H7 (cell line): ENCODE results near the gene SLC47A2. TPM values are rescaled to one million over a fixed set of nuclear protein-coding genes. Genes with fewer than 3 reads are reported as not detected.
"Not testable (repeated sequence)": the region's sequence is repeated elsewhere in the genome, so short reads cannot be mapped to it uniquely, and the experiment has no call there.

Experiments used
- DNase-seq: peaks from one replicate; pipeline ENCODE4 v3.0.0; 2012
- H3K27me3 ChIP-seq: 2 replicates; pipeline ENCODE4 v1.6.0; 2011; ENCODE audit warnings: mild to moderate bottlenecking, low read length; ENCODE audit not compliant: control insufficient read depth, insufficient read depth
- H3K36me3 ChIP-seq: replicated peaks from 2 replicates; pipeline ENCODE4 v1.5.1; 2011; ENCODE audit warnings: low read length; ENCODE audit not compliant: control insufficient read depth, insufficient read depth
- H3K4me3 ChIP-seq: 2 replicates; pipeline ENCODE4 v1.5.1; 2011; ENCODE audit warnings: low read depth, mild to moderate bottlenecking, control low read depth, low read length, moderate library complexity; ENCODE audit not compliant: insufficient read depth
- total RNA-seq: library from RNA; depleted of rRNA; stranded (reverse); fragments of >200 nt; shearing (Covaris generic); gene quantifications from 2 replicates; pipeline ENCODE4 v1.2.3, GENCODE V29; 2014; rRNA removed

SLC47A2 gene, protein sequence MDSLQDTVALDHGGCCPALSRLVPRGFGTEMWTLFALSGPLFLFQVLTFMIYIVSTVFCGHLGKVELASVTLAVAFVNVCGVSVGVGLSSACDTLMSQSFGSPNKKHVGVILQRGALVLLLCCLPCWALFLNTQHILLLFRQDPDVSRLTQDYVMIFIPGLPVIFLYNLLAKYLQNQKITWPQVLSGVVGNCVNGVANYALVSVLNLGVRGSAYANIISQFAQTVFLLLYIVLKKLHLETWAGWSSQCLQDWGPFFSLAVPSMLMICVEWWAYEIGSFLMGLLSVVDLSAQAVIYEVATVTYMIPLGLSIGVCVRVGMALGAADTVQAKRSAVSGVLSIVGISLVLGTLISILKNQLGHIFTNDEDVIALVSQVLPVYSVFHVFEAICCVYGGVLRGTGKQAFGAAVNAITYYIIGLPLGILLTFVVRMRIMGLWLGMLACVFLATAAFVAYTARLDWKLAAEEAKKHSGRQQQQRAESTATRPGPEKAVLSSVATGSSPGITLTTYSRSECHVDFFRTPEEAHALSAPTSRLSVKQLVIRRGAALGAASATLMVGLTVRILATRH
- not detected in 2 replicates for total RNA-seq

DNA sequence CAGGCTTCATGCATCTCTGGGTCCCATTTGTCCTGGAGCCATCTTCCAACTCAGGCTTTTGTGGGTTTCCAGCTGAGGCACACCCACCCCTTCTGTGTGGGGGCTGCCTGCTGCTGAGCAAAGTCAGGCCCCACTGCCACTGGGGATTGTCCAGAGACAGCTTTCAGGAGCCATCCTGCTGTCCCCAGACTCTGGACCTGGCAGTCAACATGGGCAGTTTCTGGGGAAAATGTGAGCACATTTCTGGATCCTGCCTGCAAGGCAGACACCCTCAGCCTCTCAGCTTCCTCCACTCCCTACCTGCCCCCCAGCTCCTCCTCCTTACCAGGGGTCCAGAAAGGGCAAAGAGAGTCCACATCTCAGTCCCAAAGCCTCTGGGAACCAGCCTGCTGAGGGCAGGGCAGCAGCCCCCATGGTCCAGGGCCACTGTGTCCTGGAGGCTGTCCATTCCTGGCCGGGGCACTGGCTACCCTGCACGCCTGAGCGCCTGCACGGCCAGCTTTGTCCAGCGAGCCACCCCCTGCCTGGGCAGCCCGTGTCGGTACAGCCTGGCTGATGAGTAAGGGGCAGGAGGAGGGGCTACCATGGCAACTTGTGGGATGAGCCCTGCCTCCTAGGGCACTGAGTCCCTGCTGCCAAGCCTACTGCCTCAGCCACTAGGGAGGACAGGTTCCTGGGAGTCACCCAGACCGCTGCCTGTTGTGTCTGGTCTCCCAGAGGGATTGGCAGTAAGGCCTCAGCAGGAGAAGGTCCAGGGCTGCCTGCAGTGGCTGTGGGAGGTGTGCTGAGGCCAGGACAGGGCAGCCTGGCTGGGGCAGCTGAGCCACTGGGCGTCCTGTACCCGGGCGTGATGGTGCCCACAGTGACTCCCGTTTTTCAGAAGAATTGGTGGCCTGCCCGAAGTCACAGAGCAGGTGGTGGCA lies at the start of gene SLC47A2:
SLC47A2 (minus strand) TSS at position 477 of the 923 bp plus-strand sequence; CDS start at position 448, 29 bp downstream.
- Histone ChIP-seq H3K36me3 (no peaks in the 10 kb centered on the region), H3K4me3 (no peak within 1 kb of the TSS), H3K27me3 (no peaks in the 10 kb centered on the region)
- DNase-seq, result peak; percentile 66

DNA sequence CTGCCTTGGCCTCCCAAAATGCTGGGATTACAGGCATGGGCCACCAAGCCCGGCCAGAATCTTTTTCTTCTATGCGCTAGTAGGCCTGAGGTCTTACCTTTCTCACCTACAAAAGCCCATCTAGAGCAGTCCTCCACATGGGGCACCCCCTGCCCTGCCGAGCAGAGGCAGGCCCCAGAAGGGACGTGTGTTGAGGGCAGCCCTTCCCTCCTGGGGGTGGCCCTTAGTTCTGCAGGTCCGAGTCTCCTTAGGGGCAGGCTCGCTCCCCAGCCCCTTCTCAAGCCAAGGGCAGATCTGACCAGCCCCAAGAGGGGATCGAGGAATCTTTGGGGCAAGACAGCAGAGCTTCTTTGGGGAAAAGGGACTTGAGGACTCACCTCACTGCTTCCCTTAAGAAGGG lies 49.6 kb upstream of the SLC47A2 start:
- Histone ChIP-seq H3K27me3 (no peaks in the 10 kb centered on the region), H3K4me3 (no peak overlapping the region), H3K36me3 (no peaks in the 10 kb centered on the region)
- no peak for DNase-seq

DNA sequence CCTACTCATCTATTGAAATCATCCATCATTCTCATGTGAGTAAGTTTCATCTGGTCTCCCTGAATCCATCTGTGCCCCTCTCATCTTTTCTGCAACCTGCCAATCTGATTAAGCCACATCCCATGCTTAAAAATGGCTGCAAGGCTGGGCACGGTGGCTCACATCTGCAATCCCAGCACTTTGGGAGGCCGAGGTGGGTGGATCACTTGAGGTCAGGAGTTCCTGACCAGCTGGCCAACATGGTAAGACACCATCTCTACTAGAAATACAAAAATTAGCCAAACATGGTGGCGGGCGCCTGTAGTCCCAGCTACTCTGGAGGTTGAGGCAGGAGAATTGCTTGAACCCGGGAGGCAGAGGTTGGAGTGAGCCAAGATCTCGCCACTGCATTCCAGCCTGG lies 47.6 kb upstream of the SLC47A2 start:
- not testable (repeated sequence) for DNase-seq, H3K27me3 ChIP-seq, H3K36me3 ChIP-seq, H3K4me3 ChIP-seq

DNA sequence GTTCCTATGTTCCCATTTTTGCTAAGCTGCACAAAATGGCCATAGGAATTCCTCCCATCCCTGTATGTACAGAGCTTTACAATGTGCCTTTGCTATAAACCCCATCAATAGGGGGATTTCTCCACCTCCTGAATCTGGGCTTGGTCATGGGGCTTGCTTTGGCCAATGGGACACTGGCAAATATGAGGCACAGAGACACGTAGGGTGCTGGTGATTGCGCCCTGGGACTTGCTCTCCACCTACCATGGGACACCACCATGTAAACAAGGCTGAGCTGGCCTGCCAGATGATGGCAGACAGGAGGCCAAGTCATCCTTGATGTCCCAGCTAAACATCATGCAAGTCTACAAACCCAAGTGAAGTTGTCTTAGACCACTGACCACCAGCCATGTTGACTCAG lies 47.0 kb upstream of the SLC47A2 start:
- H3K36me3 ChIP-seq, result no peaks in the 10 kb centered on the region
- no peak overlapping the region for H3K4me3 ChIP-seq
- no peak for DNase-seq
- no peaks in the 10 kb centered on the region for H3K27me3 ChIP-seq

DNA sequence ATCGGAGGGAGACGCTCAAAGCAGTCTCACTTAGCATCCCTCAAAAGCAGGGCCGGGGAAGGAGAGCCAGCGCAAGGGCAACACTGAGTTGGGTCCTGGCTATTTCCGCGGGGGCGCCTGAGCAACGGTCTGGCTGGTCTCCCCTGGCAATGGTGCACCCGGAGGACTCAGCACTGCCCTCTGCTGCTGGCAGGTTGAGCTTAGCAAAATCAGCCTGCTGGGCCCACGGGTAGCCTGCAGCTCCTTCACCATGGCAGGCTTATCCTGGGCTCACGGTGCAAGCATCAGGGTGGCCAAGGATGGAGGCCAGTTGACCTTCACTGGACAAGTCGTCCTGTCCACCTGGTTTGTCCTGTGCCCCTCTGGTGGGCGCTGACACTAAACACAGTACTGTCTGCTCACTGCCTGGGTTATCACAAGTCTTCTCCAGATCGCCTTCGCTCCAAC lies 46.2 kb upstream of the SLC47A2 start:
- peak; percentile 93 for DNase-seq
- Histone ChIP-seq H3K4me3 (no peak overlapping the region), H3K36me3 (no peaks in the 10 kb centered on the region), H3K27me3 (no peaks in the 10 kb centered on the region)

DNA sequence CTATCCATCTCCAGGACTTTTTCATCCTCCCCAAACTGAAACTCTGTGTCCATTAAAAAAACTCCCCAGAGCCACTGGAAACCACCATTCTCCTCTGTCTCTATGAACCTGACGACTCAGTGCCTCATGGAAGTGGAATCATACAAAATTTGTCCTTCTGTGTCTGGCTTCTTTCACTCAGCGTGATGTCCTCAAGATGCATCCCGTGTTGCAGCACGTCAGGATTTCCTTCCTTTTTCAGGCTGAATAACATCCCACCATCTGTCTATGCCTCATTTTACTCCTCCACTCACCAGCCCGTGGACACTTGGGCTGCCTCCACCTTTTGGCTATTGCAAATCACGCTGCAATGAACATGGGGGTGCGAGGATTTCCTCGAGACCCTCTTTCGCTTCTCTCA lies 44.4 kb upstream of the SLC47A2 start:
- H3K27me3 ChIP-seq, result no peaks in the 10 kb centered on the region
- no peak for DNase-seq
- H3K4me3 ChIP-seq, result no peak overlapping the region
- H3K36me3 ChIP-seq, result no peaks in the 10 kb centered on the region

DNA sequence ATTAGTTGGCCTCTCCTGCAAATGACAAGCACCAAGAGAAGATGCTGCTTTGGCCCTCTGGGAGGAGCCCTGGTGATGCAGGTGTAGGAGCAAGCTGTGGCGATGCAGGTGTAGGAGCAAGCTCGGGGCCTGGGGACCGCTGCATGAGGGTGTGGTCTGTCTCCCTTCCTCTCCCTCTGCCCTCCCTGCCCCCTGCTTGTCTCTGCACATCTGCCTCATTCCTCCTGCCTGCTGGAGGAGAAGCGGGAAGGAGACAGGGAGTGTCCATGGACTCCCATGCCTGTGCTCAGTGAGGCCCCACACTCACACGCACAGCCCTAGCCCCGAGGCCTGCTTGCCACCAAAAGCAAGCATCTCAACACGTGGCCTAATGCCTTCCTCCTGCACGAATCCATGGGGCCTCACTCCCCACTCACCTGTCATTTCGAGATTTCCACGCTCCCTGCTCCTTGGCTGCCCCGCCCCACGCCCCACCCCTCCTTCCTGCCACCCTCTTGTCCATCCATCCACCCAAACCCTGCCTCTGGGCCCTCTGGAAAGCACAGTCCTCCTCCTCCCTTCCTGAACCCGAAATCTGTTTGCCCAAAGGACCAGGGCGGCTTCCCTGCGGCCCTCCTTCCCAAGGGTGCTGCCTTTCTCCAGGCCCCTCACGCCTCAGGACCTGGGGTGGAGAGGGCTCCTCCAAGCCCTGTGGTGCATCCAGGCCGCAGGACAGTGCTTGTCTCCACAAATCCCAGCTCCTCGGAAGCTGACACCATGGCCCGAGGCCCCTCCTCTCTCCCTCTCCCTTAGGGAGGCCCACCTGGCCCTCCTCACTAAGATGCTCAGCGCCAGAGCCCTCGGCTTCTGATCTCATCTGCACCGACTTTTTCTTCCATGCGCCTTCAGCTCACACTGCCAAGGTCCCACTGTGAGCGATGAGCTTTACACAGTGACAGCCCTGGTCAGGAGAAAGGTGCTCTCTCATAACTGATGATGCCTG lies 43.5 kb upstream of the SLC47A2 start:
- DNase-seq, result peak; percentile 64
- Histone ChIP-seq H3K4me3 (no peak overlapping the region), H3K36me3 (no peaks in the 10 kb centered on the region), H3K27me3 (no peaks in the 10 kb centered on the region)

DNA sequence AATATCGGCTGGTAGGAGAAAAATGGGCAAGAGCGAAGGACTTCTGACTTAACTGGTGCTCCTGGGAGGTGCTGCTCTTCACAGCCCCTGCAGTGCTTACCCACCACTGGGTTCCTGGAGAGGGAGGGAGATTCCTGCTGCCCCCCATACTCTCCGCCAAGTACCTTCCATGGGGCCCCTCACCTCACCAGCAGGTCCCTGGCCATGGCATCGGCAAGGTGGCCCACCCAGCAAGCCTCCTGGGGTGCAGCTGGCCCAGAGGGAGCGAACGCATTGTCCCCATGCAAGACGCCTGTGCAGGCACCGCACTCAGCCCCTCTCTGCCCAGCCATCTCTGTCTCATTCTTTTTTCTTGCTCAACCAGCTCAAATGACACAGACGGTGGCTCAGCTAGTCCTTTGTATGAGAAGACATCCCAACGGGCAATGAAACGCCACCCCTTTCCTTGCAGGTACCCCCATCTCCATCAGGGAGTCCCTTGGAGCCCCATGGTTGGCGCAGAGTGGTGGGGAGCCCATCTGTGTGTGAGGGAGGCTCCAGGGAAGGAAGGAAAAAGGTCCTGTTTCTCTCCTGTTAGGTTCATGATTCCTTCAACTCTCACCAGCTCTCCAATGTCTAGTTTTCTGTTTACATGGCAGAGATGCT lies 41.3 kb upstream of the SLC47A2 start:
- Histone ChIP-seq H3K27me3 (no peaks in the 10 kb centered on the region), H3K36me3 (no peaks in the 10 kb centered on the region), H3K4me3 (no peak overlapping the region)
- DNase-seq, result peak; percentile 20

DNA sequence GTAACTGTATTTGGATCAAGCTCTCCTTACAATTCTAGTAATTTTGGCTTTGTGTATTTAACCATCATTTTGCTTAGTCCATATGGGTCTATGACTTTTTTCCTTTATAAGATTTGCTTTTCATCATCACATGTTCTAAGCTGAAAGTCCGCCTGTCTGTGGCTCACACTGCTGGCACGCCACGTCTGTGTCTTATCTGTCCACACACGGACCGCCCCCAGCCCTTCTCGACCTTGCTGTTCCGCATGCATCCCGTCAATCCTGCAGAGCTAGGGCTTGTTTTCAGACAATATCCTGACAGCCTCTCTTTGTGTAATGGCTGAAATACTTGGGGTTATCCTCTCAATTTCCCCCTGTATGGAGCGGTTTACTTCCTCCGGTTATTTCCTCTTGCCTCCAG lies 40.2 kb upstream of the SLC47A2 start:
- H3K36me3 ChIP-seq, result no peaks in the 10 kb centered on the region
- peak; percentile 35 for DNase-seq
- no peak overlapping the region for H3K4me3 ChIP-seq
- no peaks in the 10 kb centered on the region for H3K27me3 ChIP-seq

DNA sequence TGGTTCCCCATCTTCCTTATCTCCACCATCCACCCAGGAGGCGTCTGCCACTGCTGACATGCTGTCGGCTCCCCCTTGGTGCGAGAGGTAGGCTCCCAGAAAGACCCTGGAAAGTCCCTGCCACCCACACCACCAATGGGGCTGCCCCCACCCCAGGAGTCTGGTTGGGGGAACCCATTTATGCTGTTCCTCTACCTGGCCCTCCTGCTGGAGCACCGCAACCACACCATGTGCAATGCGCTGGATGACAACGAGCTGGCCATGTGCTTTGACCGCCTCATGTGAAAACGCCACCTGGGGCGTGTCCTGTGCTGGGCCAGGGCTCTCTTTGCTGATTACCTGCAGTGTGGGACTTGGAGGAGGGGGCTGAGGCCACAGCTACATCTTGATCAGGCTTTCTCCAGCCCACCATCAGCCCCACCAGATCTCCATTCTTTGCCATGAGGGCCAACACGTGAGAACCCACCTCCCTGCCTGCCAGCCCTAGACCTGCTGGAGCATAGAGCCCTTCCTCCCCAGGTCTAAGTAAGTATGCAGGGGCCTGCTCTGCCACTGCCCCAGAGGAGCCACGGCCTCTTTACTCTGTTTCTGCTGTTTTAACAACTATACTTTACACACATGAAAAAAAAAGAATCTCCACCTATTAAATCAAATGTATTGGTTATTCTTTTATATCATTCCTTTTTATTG lies 39.6 kb upstream of the SLC47A2 start:
- Histone ChIP-seq H3K4me3 (no peak overlapping the region), H3K27me3 (no peaks in the 10 kb centered on the region), H3K36me3 (no peaks in the 10 kb centered on the region)
- DNase-seq, result peak; percentile 22

DNA sequence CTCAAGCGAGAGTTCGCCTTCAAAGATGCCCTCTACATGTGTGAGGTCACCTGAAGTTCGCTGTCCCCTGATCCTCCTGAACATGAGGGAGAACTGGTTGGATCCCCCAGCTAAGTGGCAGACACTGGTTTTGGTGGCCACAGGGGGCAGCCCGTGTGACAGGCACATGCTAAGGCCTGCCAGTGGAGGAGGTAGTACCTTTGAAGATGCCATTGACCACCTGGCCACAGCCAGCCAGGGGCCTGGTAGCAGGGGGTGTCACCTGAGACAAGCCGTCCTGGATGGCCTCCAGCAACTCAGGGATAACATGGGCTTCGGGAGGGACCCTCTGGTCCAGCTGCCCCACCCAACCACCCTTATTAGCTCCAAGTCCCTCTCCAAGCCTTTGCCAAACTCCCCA lies 39.0 kb upstream of the SLC47A2 start:
- H3K4me3 ChIP-seq, result no peak overlapping the region
- DNase-seq, result no peak
- H3K36me3 ChIP-seq, result no peaks in the 10 kb centered on the region
- H3K27me3 ChIP-seq, result no peaks in the 10 kb centered on the region

DNA sequence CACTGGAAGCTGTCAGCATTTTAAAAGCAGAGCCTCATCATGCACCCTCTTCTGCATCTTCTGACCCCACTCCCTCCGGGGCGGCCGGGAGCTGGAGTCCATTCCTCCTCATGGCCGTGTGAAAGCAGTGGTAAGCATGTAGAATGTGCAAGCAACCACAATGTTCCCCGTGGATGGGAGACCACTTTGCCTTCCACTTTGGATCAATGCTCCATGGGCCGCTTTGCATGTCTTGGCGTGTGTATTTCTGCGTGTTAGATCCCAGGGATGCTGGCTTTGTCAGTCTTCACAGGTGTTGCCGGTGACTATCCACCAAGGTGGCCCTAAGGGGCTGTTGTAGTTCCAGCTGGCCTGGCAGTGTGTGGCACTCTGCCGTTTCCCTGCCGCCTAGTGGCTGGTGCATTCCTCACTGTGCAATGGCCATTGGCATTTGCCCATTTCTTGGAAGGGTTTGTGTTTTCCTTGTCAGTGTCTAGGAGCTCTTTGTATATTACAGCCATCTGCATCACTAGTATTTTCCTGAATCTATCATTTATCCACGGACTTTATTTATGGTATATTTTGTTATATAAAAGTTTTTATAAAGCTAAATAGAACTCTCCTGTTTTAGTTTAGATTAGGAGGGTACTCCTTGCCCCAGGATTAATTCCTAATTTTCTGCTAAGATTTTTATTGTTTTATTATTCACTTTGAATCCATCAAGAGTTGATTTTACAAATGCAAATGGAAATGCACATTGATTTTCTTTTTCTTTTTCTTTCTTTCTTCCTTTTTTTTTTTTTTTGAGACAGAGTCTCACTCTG lies 37.5 kb upstream of the SLC47A2 start:
- peak; percentile 71 for DNase-seq
- Histone ChIP-seq H3K4me3 (no peak overlapping the region), H3K27me3 (no peaks in the 10 kb centered on the region), H3K36me3 (no peaks in the 10 kb centered on the region)
